ENCODE data around the gene SPRED3. TPM values are rescaled to one million over a fixed set of nuclear protein-coding genes. Genes with fewer than 3 reads are reported as not detected.
A peak's percentile ranks its signal among the peaks of the same experiment; 100 is the strongest.

Gene SPRED3
- total RNA-seq, 2 experiments from 2014 or later: 0.09 to 3.0 TPM

DNA sequence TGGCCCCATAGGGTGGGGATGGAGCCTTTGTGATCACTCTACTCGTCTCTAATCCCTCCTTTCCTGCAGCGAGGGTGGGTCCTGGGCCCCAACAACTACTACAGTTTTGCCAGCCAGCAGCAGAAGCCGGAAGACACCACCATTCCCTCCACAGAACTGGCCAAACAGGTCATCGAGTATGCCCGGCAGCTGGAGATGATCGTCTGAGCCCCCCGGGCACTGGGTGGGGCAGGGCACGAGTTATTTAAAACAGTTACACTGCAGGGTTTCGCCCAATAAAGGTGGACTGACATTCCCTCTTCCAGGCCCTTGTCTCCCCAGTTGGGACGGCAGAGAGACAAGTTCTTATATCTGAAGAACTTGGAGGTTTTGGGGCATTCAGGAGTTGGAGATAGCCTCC, 5.3 kb upstream of the SPRED3 start:
- POLR2A ChIA-PET: no interaction called here
- H3K4me3 ChIP-seq (ENCODE audit: low read depth, low read length, poor library complexity, severe bottlenecking): no peak overlapping the region
- H3K4me2 ChIP-seq (ENCODE audit: low read length): no peak overlapping the region
- H2AFZ ChIP-seq (ENCODE audit: low read length): no peak overlapping the region
- H4K20me1 ChIP-seq (ENCODE audit: insufficient read depth, low read length): no peaks in the 10 kb centered on the region
- H3K9me3 ChIP-seq (ENCODE audit: low read length): no peaks in the 10 kb centered on the region
- CTCF ChIA-PET (ENCODE audit: unreplicated experiment): no interaction called here
- no peaks in the 10 kb centered on the region for H3K79me2 ChIP-seq (ENCODE audit: insufficient read depth, low read depth, low read length)
- TSS peak; percentile 87 for BruUV-seq (replicated peaks)
- peaks cover 60% of the 10 kb centered on the region for H3K36me3 ChIP-seq (ENCODE audit: insufficient read depth, low read length)
- intact Hi-C loops (cut with micrococcal nuclease; ENCODE audit: unreplicated experiment): no loop called here
- no peak overlapping the region for H3K27ac ChIP-seq (ENCODE audit: low read depth, low read length, poor library complexity, severe bottlenecking)
- TF ChIP-seq, protein P1, sequence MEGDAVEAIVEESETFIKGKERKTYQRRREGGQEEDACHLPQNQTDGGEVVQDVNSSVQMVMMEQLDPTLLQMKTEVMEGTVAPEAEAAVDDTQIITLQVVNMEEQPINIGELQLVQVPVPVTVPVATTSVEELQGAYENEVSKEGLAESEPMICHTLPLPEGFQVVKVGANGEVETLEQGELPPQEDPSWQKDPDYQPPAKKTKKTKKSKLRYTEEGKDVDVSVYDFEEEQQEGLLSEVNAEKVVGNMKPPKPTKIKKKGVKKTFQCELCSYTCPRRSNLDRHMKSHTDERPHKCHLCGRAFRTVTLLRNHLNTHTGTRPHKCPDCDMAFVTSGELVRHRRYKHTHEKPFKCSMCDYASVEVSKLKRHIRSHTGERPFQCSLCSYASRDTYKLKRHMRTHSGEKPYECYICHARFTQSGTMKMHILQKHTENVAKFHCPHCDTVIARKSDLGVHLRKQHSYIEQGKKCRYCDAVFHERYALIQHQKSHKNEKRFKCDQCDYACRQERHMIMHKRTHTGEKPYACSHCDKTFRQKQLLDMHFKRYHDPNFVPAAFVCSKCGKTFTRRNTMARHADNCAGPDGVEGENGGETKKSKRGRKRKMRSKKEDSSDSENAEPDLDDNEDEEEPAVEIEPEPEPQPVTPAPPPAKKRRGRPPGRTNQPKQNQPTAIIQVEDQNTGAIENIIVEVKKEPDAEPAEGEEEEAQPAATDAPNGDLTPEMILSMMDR (conservative IDR thresholded peaks at IDR 0.05; ENCODE audit: low read length): no peak
- no peak for TF ChIP-seq EZH2phosphoT487 (IDR thresholded peaks at IDR 0.05; ENCODE audit: borderline replicate concordance, low read depth, low read length)
- no peaks in the 10 kb centered on the region for H3K9me2 ChIP-seq (ENCODE audit: insufficient read depth, low read length)
- H3K4me1 ChIP-seq (ENCODE audit: insufficient read depth, low read length, poor library complexity, severe bottlenecking): peaks cover 2% of the 10 kb centered on the region
- no peak for DNase-seq (ENCODE audit: low spot score)

DNA sequence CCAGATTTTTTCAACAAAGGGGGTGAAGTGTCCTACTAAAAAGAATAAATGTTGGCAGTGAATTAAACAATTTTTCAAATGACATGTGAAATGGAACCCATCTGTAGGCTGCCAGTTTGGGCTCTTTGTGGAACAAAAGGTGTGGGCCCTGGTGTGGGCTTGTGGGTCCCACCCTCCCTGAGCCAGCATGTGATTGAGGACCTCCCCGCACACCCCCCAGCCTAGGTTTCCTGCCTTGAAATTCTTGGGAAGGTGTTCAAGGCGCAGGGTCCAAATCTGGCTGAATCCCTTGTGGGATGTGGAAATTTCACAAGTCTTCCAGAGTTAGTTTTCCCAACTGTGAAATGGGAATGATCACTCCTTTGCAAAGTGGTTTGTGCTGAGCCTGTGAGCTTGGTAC, 4.8 kb upstream of the SPRED3 start:
- no peak for TF ChIP-seq EZH2phosphoT487 (IDR thresholded peaks at IDR 0.05; ENCODE audit: borderline replicate concordance, low read depth, low read length)
- TF ChIP-seq, protein P1 (conservative IDR thresholded peaks at IDR 0.05; ENCODE audit: low read length): no peak
- no TSS peak for BruUV-seq (replicated peaks)

DNA sequence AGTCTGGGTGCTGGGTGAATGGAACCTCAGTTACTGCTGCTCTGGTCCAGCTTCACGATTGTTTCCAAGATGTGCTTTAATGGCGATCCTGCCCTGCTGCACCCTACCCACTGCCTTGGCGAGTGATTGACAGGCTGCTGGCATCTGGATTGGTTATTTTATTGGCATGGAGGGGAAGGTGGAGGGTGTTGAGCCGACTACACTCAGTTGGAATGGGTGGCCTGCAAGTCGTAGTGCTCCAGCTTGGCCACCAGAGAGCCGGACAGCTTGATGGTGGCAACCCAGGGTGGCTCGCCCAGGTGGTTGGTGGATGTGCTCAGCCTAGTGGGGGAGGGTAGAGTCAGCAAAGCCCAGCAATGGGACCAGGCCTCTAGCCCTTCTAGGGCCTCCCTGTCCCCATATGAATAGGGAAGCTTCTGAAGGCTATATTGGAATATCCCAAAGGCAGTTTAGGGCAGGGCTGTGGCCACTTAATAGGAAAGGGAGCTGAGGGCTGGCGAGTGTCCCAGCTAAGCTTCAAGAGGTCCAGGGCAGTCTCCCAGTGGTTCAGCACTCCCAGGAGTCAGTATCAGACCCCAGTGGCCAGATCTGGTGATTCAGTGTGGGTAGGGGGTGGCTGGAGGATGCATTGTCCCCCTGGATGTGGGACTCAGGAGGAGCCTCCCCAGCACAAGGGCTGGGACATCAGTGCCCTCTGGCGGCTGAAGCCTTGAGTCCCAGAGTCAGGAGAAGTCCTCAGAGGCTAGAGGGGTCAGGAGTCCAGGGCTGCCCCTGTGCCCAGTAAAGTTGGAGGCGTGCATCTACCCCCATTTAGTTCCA, 4.1 kb upstream of the SPRED3 start:
- no peak overlapping the region for H3K4me3 ChIP-seq (ENCODE audit: low read depth, low read length, poor library complexity, severe bottlenecking)
- H3K9me3 ChIP-seq (ENCODE audit: low read length): no peaks in the 10 kb centered on the region
- POLR2A ChIA-PET: no interaction called here
- CTCF ChIA-PET (ENCODE audit: unreplicated experiment): interaction anchor here (0.6 kb wide), 1 partner anchor 176 kb away, joined by 4 read pairs; no protein-coding TSS in a partner anchor
- H3K4me2 ChIP-seq (ENCODE audit: low read length): no peak overlapping the region
- BruUV-seq (replicated peaks): no TSS peak
- TF ChIP-seq, protein P1 (conservative IDR thresholded peaks at IDR 0.05; ENCODE audit: low read length): peak; percentile 65
- no peak for TF ChIP-seq EZH2phosphoT487 (IDR thresholded peaks at IDR 0.05; ENCODE audit: borderline replicate concordance, low read depth, low read length)
- H3K9me2 ChIP-seq (ENCODE audit: insufficient read depth, low read length): no peaks in the 10 kb centered on the region
- H3K27ac ChIP-seq (ENCODE audit: low read depth, low read length, poor library complexity, severe bottlenecking): no peak overlapping the region
- intact Hi-C loops (cut with micrococcal nuclease; ENCODE audit: unreplicated experiment): no loop called here
- peaks cover 49% of the 10 kb centered on the region for H3K36me3 ChIP-seq (ENCODE audit: insufficient read depth, low read length)
- DNase-seq (ENCODE audit: low spot score): peak; percentile 25
- H4K20me1 ChIP-seq (ENCODE audit: insufficient read depth, low read length): no peaks in the 10 kb centered on the region
- H3K4me1 ChIP-seq (ENCODE audit: insufficient read depth, low read length, poor library complexity, severe bottlenecking): peaks cover 9% of the 10 kb centered on the region
- no peak overlapping the region for H2AFZ ChIP-seq (ENCODE audit: low read length)
- no peaks in the 10 kb centered on the region for H3K79me2 ChIP-seq (ENCODE audit: insufficient read depth, low read depth, low read length)

More for the DNA sequence above, 4.8 kb upstream of the SPRED3 start:
- DNase-seq (ENCODE audit: low spot score): no peak
- H3K36me3 ChIP-seq (ENCODE audit: insufficient read depth, low read length): peaks cover 55% of the 10 kb centered on the region
- no peak overlapping the region for H2AFZ ChIP-seq (ENCODE audit: low read length)
- intact Hi-C loops (cut with micrococcal nuclease; ENCODE audit: unreplicated experiment): no loop called here
- H3K4me3 ChIP-seq (ENCODE audit: low read depth, low read length, poor library complexity, severe bottlenecking): no peak overlapping the region
- POLR2A ChIA-PET: interaction anchor here (0.6 kb wide), 1 partner anchor 1246 kb away, joined by 7 read pairs; no protein-coding TSS in a partner anchor
- H3K79me2 ChIP-seq (ENCODE audit: insufficient read depth, low read depth, low read length): no peaks in the 10 kb centered on the region
- no peaks in the 10 kb centered on the region for H3K9me3 ChIP-seq (ENCODE audit: low read length)
- H3K4me2 ChIP-seq (ENCODE audit: low read length): no peak overlapping the region
- H3K27ac ChIP-seq (ENCODE audit: low read depth, low read length, poor library complexity, severe bottlenecking): no peak overlapping the region
- no peaks in the 10 kb centered on the region for H4K20me1 ChIP-seq (ENCODE audit: insufficient read depth, low read length)
- CTCF ChIA-PET (ENCODE audit: unreplicated experiment): interaction anchor here (0.6 kb wide), 1 partner anchor 175 kb away, joined by 4 read pairs; no protein-coding TSS in a partner anchor
- H3K4me1 ChIP-seq (ENCODE audit: insufficient read depth, low read length, poor library complexity, severe bottlenecking): peaks cover 5% of the 10 kb centered on the region
- H3K9me2 ChIP-seq (ENCODE audit: insufficient read depth, low read length): no peaks in the 10 kb centered on the region

Data from OCI-LY7 (cell line).